ENCODE measurements around the gene SELENOO.

SELENOO gene

GRCh38 chr22:50173311-50173982 is 27.4 kb upstream of the SELENOO start:
- DNase-seq: no peak

- DNase-seq: no peak
These were observed 26.8 kb upstream of the SELENOO start for GRCh38 chr22:50173983-50174355.

DNA sequence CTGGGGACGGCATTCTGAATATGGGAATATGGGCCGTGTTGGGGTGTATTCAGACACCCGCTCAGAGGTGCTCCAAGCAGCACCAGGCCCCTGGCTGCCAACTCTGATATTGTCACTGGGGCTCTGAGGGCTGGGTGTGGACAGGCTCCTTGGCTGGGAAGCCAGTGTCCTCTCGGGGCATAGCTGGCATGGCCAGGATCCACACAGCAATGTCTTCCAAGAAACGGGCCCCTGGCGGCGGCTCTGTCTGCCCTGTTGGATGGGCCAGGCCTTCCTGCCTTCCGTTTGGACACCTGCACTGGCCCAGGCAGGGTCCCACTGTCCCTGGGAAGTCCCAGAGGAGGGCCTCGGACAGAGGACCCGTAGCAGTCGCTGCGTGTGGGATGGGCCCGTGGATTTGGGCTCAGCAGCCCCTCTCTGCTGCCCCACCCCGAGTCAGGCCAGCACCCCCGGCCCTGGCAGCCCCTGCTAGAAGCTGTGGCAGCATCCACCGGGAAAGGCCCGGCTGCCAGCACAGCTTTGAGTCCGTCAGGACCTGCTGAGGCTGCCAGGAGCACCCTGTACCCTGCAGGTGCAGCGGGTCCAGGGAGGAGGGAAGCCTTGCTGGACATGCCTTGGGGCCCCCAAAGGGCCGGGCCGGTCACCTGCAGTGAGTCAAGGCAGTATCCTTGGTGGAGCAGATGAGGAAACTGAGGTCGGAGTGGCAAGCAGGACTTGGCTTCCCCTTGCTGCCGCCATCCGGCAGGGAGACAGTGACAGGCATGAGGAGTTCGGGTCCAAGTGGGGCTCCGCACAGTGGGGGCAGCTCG is 26.2 kb upstream of the SELENOO start:
- DNase-seq: no peak

DNA sequence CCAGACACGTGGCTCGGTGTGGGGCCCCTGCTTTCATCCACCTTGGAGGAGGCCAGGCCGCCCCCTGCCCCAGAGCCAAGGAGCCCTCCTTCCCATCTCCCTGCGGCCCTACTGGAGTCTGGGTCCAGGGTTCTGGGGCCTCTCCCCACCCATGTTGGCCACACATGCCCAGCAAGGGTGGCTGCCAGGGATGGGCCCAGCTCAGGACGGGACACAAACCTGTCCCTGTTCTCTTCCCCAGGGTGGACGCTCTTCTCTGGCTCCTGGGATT is 25.7 kb upstream of the SELENOO start:
- no peak for DNase-seq

- no peak for DNase-seq
These were observed 24.6 kb upstream of the SELENOO start for GRCh38 chr22:50175921-50176849.

DNA sequence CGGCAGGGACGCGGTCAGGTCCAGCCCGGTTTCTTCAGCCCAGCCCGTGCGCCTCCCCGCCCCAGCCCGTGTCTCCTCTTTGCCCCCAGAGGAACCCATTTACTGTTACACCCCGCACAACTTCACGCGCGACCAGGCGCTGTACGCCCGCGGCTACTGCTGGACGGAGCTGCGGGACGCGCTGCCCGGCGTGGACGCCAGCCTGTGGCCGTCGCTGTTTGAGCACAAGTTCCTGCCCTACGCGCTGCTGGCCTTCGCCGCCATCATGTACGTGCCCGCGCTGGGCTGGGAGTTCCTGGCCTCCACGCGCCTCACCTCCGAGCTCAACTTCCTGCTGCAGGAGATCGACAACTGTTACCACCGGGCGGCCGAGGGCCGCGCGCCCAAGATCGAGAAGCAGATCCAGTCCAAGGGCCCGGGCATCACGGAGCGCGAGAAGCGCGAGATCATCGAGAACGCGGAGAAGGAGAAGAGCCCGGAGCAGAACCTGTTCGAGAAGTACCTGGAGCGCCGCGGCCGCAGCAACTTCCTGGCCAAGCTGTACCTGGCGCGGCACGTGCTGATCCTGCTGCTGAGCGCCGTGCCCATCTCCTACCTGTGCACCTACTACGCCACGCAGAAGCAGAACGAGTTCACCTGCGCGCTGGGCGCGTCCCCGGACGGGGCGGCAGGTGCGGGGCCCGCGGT is 23.8 kb upstream of the SELENOO start:
- no peak for DNase-seq

DNA sequence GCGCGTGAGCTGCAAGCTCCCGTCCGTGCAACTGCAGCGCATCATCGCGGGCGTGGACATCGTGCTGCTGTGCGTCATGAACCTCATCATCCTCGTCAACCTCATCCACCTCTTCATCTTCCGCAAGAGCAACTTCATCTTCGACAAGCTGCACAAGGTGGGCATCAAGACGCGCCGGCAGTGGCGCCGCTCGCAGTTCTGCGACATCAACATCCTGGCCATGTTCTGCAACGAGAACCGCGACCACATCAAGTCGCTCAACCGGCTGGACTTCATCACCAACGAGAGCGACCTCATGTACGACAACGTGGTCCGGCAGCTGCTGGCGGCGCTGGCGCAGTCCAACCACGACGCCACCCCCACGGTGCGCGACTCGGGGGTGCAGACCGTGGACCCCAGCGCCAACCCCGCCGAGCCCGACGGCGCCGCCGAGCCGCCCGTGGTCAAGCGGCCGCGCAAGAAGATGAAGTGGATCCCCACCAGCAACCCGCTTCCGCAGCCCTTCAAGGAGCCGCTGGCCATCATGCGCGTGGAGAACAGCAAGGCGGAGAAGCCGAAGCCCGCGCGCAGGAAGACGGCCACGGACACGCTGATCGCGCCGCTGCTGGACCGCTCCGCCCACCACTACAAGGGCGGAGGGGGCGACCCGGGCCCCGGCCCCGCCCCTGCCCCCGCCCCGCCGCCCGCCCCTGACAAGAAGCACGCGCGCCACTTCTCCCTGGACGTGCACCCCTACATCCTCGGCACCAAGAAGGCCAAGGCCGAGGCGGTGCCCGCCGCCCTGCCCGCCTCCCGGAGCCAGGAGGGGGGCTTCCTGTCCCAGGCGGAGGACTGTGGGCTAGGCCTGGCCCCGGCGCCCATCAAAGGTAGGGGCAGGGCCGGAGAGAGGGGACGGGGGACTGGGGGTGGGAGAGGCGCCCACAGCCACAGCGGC is 23.0 kb upstream of the SELENOO start:
- no peak for DNase-seq

DNA sequence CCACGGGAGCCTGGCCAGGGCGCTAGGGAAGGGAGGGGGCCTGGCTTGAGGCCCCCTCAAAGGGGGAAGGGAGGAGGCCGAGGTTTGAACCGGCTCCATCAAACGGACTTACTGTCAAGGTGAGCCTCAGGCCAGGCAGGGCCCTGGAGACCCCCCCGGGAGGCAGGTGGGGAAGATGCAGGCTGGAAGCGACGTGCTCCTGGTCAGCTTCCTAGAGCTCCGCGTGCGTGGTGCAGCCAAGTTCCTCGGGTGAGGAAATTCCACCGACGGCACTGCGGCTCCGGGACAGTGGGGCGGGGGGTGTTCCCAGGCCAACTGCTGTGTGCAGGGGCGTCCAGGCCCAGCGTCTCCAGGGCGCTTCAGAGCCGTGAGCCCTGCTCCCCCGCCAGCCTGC is 22.3 kb upstream of the SELENOO start:
- no peak for DNase-seq

DNA sequence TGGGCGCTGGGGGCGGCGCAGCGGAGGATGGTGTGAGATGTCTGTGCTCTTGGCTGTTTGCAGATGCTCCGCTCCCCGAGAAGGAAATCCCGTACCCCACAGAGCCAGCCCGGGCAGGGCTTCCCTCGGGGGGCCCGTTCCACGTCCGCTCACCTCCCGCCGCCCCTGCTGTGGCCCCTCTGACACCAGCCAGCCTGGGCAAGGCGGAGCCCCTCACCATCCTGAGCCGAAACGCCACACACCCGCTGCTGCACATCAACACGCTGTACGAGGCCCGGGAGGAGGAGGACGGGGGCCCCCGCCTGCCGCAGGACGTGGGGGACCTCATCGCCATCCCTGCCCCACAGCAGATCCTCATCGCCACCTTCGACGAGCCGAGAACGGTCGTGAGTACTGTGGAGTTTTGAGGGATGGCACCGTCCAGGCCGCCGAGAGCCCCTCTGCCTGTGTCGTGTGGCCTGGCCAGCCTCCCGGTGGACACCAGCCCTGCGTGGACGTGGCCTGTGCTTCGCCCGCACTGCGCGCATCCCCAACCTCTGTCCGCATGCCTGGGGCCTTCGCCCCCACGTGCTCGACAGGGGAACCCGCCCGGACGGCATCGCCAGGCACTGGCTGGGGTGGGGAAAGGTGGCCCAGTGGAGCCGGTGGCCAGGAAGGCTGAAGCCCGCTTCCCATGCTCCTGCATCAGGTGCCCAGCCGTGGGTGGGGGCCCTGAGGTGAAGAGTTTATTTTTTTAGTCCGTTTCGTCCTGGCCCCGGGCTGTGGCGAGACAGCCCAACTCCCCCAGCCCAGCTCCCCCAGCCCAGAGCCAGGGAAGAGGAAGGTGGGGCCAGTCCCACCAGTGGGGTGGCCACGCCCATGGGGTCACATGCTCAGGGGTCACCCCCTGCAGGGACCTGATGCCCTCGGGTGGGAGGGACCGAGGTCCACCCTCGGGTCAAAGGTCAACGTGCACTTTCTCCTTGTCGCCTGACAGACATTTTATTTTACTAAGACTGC is 21.6 kb upstream of the SELENOO start:
- no peak for DNase-seq

DNA sequence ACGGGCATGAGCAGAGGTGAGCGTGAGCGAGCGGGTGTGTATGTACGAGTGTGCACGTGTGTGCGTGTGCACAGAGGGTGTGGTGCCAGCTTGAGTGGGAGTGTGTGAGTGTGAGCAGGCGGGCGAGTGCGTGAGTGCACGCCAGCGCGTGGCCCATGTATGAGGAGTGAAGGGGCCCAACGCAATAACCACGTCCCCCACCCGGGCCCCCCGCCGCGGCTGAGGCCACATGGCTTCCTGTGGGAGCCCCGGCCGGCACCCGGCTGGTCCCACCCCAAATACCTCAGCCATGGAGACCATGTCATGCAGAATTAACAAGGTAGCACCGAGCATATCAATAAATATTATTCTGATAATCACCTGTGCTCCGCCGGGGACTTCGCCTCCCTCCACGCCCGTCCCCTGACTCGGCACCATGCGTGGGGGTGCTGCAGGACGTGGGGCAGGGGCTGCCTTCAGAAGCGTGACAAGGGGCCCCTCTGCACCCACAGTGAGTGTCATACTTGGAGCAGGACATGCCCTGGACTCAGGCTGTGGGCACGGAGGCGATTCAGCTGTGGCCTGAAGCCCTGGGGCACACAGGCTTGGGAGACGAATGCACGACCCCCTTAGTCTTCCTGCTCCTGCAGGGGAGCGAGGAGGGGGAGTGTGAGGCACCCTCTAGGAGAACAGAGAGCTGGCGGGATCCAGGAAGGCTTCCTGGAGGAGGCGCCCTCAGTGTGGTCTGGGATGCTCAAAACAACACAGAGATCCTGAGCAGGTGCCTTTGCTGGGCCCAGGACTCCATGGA is 20.7 kb upstream of the SELENOO start:
- DNase-seq: no peak

GRCh38 chr22:50180727-50181521 is 19.9 kb upstream of the SELENOO start:
- no peak for DNase-seq

DNA sequence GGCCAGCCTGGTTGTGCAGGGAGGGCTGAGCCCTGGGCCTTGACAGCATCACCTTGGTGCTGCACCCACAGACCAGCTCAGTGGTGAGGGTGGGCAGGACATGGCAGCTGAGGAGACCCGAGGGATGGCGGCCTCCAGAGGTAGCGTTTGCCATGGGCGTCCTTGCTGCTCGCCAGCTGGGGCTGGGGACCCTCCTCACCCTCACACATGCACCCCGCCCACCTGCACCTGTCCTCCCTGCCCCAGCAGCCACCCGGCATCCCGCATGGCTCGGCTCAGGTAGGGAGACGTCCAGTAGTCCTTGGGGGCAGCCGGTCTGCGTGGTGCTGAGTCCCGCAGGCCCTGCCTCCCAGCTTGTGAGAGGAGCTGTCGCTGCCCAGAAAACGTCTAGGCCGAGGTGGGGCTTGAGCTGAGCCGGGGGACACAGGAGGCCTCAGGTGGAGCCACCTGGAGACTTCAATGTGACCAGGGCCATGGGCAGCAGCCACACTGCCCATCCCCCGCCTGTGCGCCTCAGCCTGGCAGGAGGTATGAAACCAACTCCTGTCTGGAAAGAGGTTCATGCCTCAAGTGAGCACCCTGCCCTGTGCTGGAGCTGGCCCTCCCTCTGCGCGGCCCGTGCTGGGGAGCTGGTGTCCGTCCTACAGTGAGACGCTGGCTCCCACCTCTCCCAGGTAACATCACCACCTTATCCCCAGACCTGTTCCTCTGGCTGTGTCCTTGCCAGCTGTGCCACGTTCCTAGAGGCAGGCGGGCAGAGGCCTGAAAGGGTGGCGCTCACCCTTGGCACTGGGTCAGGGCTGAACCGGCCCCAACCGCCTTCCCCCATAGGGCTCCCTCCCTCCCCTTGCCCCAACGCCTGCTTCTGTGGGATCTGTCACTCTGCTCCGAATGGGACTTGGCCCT is 18.4 kb upstream of the SELENOO start:
- DNase-seq: no peak

DNA sequence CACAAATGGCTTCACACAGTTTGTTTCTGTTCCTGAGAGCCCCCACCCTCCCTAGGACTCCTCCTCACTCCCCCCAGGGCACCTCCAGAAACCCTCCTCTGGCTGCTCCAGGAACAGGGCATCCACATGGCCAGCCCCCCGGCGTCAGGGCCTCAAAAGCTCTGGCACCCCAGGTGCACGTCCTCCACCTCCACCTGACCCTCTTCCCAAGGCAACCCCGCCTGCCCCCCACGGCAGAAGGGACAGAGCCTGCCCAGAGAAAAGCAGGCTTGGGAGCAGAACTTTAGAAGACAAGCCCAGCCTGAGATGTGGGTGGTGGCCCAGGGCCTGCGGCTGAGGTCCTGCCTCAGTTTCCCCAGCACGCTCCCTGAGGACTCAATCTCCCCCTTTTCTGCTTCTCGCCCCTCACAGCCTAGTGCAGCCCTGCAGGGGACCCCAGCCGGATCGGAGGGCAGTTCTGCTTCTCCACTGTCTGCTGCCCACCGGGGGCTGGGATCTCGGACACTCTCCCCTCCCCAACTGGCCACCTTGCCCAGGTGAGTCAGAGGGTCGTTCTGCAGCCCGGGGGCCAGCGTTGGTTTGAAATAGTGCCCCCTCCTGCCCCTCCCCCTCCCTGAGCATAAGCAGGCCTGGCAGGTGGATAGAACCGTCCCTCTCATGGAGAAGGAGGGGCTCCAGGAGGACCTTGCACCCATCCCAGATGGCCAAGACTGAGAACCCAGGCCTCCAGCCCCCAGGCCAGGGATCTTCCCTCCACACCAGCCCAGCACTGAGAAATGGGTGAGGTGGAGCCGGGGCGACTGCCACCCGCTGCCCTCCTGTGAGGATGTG is 17.5 kb upstream of the SELENOO start:
- DNase-seq: no peak

DNA sequence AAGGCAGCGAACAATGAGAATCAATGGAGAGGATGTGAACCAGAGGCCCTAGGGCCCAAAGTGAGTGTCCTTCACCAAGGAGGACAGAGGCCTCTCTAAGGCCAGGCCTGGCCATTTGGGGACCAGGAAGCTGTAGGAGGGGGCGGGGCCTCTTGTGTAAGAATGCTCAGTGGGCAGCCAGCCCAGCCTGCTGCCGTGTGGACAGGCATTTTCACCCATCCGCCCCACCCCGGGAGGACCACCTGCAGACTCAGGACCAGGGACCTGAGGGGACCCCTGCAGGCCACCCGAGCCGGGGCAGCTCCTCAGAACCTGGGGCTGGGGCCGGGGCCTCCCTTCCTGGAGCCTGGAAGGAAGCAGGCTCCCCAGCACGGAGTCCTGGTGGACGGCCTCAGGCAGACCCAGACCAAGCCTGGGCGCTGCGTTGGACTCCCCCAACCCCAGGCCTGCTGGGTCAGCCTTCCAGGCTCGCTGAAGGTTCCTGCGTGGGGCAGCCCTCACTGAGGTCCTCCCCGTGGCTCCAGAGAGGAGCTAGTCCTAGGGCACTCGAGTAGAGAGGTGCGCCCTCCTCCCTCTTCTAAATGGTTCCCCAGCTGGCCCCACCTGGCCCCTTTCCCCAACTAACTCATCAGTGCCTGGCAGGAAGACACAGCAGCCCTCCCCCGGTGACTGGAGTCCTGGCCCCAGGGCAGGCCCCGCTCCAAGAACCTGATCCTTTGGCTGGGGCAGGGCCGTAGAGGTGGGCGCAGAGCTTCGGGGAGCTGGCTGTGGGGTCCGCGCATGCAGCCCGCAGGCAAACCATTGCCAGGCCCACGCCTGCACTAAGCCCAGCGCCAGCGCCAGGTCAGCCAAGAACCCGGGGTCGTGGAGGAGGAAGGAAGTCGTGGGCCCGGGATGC is 16.6 kb upstream of the SELENOO start:
- no peak for DNase-seq

- DNase-seq: no peak
These were observed 15.9 kb upstream of the SELENOO start for GRCh38 chr22:50184902-50185374.

Data from activated CD4-positive, alpha-beta T cell treated with anti-CD3 and anti-CD28 coated beads for 4 hours (primary cell).